ENCODE measurements around the gene UFC1. TPM values are rescaled to one million over a fixed set of nuclear protein-coding genes. Genes with fewer than 3 reads are reported as not detected.
A peak's percentile ranks its signal among the peaks of the same experiment; 100 is the strongest.

Gene UFC1
- total RNA-seq, 1 experiment from 2014 or later: 66.4 TPM

DNA sequence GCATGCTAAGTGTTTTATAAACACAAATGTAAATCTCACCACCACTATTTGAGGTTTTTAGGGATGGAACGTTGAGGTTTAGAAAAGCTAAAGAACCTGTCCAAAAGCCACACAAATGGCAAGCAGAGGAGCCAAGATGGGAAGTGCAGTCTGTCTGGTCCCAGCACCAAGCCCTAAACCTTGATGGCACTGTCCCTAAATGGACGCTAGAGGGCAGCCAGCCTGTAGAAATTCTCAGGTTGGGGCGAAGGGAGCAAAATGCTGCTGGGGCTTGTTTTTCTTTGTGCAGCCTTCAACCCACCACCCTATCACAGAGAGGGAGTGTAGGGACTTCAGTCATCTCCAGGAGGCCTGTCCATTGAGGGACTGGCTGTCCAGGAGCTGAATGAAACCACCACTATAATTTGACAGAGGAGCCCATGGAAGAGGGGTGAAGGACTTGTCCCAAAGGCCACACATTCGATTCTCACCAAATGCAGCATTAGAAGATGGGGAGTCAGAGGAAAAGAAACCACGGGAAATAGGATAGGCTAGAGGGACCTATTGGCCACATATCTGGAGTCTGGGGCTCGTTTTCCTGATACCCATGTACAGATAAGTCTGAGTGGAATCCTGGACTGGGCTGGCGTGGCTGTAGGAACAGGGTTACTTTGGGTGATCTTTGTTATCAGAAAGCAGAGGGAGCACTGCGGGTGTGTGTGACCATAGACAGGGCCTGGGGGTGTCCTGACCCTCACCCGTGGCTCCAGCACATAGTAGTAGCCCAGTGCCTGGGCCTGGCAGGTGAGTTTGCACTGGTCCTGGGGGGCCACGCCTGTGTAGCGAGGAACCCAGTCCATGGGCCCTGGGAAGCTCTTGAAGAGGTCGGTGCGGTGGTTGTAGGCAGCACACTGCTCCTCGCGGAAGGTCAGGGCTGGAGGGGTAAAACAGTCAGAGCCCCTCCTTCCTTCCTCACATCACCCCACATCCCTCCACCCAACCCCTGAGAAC is 39.0 kb downstream of the UFC1 start:
- peak; percentile 79 for DNase-seq (ENCODE audit: low spot score)

DNA sequence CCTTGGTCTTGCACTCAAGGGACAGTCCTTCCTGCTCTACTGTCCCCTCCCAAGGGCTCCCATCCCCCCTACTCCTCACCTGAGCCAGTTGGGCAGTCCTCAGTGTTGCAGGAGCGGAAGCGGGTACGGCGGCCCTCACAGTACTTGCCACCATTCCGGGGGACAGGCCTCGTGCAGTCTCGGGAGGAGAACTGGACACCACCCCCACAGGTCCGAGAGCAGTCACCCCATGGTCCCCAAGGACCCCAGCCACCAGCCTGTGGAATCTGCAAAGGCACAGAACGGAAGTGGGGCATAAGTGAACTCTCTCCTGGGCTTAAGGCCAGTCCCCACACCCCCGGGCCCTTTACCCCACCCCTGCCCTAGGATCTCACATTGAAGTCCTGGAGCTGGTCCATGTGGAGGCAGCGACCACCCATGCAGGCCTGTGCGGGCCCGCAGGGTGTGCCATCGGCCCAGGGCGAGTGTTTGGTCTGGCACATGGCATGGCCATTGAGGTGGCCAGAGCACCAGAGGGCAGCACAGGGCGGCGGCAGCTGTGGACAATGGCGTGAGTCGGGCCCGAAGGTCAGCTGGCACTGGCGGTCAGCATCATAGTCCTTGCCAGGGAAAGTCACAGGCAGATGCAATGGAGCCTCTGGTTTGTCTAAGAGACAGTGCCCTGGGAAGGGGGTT is 39.9 kb downstream of the UFC1 start:
- DNase-seq (ENCODE audit: low spot score): no peak

DNA sequence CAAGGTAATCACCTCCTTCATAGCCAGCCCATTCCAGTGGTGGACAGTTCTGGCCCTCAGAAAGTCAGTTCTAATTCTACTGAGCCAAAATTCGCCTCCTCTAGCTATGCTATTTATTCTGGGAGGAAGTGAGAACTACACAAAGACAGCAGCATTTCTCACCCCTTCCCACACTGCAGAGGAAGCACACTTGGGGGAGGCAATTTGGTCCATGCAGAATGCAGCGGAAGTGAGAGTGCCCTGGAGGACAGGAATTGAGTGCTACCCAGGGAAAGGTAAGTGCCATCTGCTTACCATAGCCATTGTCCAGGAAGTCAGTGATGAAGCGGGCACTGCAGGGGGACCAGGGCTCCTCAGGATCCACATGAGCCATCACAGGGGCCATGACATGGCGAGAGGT is 41.4 kb downstream of the UFC1 start:
- no peak for DNase-seq (ENCODE audit: low spot score)

DNA sequence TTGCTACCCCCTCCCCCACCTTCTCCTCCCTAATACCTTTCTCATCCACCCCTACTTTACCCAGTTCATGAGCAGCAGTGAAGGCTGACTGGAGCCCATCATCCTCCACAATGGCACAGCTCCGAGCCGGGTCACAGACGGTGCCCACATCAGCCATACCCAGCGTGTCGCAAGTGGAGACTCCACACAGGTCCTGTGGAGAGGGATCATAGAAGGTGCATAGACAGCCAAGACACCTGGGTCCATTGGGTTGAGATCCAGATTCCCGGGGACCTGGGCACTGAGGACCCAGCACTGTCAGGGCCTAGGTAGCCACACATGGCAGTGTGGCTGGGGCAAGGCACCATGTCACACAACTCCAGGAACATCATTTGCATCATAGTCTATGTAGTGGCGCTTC is 42.3 kb downstream of the UFC1 start:
- no peak for DNase-seq (ENCODE audit: low spot score)

DNA sequence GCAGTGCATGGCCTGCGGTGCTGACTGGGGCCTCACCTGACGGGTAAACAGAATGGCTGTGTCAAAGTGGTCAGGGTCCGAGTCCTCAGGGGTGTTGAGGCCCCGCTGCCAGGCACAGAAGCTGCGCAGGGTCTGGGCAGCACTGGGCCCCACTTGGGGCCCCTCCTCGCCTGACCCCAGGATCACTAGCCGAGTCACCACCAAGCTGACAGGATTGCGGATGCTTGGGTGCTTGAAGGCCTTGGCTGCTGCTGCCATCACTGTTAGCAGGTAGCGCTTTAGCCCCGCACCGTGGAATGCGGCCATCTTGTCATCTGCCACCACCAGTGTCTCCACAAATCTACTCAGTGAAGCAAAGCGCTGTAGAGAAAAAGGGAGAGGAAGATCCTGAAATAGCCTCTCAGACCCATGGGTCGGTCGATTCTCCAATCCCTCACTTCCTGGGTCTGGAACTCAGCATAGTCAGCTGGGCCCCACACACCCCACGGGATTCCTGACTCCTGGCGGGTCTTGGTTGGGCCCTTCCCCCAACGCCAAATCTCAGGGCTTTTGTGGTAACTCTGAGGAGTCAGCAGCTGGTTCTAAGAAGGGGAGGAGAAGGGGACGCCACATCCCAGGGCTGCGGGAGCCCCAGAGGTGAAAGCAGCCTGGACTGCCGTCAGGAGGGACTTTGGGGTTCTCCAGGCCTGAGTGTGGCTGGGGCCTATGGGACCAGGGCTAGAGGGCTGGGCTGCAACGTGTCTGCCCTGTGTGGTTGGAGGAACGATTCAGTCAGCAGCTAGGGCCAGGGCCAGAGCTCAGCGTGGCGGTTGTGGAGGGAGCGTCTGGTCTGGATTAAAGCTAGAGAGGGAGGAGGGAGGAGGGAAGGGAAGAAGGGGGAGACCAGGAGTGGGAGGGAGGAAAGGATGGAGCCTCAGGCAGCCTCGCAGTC is 43.0 kb downstream of the UFC1 start:
- DNase-seq (ENCODE audit: low spot score): no peak

DNA sequence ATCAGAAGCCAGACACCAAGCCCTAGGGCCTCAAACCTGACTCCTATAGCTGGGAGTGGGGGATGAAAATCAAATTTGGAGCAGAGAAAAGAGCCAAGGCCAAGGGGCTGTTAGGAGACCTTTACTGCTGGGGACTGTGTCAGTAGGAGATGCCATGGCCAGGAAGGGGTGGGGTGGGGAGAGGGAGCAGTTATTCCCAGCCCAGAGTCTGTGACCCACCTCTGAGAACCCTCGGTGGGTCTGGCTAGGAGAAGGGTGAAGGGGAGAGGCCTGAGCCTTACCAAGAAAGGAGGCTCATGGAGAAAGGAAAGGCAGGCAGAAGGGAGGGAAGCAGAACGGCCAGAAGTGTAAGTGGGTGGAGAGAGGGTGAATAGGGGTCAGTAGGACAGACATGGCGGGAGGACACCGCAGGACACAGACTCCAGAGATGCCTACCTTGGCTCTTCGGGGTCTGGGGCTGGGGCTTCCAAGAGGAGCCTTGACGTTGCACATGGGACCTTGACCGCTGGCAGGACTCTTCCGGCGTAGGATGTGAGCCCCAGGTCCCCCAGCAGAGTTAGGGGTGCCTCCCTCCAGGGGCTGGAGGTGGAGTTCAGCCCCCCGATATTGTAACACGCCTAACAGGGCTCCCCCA is 43.9 kb downstream of the UFC1 start:
- no peak for DNase-seq (ENCODE audit: low spot score)

DNA sequence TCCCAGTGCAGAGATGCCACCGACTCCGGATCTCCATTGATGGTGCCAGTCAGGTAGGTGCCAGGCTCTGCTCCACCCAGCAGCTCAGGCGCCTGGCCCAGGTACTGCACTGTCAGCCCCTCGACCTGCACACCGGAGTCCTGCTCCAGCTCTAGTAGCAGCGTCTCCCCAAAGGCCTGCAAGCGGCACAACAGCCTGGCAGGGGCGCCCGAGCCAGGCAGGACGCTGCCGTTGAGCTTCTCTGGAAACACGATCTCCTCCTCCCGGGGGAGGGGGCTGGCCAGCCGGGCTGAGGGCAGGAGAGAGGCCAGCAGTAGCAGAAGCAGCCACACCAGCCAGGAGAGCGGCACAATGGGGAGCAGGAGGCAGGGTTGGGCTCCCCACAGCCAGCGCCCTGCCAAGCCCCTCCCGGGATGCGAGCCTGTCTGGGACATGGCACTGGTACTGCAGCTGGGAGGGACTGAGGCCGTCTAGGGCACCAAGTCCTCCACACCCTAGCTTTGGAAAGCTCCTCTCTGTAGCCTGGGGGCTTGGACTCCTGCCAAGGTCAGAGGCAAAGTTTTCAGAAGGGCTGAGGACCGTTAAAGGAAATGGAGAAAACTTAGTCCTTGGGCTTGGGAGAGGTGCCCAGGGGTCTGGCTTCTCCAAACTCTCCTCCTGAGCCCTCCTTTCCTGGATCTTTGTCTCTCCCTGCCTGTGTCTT is 44.6 kb downstream of the UFC1 start:
- DNase-seq (ENCODE audit: low spot score): no peak

DNA sequence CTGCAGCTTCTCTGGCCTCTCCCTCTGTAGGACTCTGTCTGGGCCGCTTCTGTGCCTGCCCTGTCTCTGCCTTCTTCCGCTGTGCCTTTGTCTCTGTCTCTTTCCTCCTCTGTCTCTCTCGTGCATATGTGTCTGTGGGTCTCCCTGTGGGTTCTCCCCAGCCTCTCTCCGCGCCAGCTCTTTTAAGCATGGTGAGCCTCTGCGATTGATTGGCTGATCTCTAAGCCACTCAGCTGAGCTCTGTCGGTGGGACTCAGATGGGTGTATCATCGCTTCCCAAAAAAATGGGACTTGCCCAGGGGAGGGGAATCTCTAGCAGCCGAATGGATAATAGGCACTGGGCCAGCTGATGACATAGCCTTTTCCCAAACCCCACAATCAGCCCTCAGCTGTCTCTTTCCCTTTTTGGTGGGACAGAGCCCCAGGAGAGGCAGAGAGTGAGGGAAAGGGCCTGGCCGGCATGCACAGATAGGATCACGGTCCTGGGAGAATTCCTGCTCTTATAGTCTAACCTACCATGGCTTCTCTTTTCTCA is 45.2 kb downstream of the UFC1 start, which contains the start of gene ADAMTS4:
Gene ADAMTS4, minus strand, starts transcription at position 158 of the 535 bp plus-strand sequence. CDS start 427 bp downstream, outside the sequence.
- DNase-seq (ENCODE audit: low spot score): no peak

DNA sequence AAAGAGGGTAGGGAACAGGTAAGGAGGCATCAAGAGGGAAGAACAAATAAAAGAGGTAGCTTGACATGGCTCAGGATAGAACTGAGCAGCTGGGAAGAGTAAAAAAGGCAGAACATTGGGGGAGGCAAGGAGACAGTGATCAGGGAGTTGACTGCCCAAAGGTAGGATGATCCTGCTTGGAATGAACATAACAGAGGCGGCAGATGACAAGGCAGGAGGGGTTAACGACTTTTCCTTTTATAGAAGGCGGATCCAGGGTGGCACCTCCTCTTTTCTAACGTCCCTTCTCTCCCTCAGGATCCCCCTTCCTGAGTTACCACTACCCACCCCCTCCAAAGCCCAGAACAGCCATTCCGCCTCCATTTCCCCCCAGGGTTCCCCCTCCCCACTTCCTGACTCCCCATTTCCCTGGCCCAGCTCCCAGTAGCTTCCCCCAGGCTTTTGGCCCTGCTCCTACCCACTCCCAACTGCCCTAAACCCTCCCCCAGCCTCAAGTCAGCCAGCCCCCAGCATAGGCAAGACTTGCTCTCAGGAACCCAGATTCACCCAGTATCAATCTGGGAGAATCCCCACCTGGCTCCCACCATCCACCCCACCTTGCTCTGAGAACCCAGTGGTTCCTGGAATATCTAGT is 45.8 kb downstream of the UFC1 start:
- DNase-seq (ENCODE audit: low spot score): no peak

DNA sequence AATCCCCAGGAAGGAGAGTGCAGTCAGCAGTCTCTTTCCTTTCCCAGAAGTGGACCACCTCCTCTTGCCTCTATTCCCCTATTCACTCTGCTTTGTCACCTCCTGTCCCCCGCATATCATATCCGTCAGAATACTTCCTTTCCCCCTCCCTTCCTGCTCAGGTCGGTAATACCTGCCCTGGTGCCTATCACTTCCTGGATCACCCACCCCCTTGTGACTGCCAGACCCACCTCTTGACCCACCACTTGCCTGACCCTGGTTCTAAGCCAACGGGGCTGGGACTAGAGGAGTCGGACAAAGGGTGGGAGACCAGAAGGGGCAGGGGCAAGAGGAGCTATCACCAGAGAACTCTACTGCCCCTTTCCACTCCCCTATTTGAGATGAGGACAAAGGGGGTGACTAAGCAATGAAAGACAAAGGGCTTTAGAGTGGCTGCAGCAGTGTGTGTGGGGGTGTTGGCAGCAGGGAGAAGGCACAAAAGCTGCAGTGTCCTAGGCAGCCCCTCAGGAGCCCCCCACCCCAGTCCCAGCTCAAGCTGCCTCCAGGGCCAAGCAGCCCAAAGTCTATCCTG is 46.7 kb downstream of the UFC1 start:
- no peak for DNase-seq (ENCODE audit: low spot score)

DNA sequence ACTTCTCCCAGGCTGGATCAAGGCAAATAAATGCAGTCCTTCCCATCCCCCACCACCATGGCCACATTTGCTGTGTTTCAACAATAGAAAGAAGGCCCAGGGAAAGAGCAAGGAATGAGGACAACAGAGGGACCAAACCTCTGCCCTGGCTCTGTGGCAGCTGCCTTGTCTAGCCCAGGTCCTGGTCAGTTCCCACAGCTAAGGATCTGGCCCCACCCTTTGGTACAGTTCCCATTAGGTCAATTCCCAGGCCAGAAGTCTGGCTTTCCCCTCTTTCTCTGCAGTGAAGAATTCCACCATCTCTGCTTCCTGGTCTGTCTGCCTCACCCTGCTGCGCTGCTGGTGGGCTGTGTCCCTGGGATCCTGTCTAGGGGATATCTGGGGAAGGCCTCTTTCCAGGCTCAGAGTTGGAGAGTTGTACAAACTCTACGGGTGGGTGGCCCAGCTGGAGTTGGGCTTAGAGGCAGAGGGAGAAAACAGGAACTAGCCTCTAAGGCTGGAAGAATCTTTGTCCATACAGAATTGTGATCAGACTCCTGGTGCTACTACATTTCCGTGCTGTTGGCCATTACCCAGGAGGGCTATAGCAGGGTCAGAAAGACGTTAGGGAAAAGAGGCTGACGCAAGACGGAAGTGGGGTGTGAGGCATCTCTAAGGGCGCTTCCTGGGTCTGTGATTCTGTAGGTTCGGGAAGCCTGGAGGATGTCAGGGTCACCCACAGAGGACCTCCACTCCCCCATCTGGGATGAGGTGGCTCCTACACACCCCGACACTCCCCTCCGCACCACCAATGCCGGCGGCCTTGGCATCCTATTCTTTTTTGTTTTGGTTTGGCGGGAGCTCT is 47.4 kb downstream of the UFC1 start:
- DNase-seq (ENCODE audit: low spot score): no peak

DNA sequence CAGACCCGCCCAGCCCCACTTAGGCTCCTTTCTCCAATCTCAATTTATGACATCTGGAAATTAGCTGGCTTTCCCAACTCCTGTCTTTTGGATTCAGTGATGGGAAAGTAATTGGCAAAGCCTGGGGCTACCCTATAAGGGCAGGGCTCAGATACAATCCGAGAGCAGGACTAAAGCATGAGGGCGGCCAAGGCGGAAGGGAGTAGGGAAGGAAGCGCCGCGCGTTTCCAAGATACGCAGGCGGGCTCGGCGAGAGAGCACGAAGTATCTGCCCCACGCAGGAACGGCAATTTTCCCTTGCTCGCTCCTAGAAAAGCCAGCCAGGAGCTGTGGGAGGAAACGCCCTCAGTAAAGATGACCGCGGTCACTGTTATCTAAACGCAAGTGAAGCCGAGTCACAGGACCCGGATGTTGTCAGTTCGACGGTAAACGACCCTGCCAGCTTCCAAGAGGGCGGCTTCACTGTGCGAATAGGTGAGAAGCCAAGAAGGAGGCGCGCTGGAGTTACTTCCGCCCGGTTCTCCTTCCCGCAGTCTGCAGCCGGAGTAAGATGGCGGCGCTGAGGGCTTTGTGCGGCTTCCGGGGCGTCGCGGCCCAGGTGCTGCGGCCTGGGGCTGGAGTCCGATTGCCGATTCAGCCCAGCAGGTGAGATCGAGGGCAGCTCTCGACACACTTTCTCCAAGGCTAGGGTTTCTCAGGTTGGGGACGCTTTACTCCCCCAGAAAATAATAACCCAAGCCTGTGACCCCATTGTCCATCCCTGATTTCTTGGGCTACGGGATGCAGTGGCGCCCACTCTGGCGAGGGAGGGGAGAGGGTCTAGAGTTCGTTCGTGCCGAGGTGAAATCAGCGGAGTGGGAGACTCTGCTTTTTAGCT is 48.3 kb downstream of the UFC1 start, which contains the start of gene NDUFS2:
Gene NDUFS2, plus strand, starts transcription at position 532 of the 877 bp plus-strand sequence. Its CDS starts 19 bp downstream, at position 551.
- DNase-seq (ENCODE audit: low spot score): peak; percentile 98

DNA sequence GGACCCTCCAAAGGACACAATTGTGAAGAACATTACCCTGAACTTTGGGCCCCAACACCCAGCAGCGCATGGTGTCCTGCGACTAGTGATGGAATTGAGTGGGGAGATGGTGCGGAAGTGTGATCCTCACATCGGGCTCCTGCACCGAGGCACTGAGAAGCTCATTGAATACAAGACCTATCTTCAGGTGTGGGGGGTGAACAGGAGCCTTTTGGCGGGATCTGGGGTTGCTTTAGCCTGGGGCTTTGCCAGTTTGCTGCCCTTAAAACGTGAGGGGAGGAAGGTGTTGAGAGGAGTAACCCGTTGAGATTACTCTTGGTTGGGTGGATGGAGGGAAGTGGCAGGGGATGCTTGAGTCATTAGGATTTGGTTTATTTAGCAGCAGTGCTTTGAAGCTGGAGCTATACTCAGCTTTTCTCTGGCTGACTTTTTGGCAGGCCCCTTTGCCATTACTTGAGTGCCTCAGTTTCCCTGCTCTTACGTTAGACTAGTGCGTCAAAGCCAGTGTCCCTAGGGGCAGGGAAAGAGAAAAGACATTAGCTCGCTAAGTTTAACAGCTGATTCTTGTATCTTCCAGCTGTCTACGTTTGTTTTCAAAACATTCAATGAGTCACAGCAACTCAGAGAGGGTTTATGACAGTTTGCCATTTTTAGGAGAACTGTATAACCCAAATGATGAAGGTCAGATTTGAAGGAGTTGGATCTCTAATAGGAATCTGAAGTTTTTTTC is 52.8 kb downstream of the UFC1 start:
- DNase-seq (ENCODE audit: low spot score): no peak

DNA sequence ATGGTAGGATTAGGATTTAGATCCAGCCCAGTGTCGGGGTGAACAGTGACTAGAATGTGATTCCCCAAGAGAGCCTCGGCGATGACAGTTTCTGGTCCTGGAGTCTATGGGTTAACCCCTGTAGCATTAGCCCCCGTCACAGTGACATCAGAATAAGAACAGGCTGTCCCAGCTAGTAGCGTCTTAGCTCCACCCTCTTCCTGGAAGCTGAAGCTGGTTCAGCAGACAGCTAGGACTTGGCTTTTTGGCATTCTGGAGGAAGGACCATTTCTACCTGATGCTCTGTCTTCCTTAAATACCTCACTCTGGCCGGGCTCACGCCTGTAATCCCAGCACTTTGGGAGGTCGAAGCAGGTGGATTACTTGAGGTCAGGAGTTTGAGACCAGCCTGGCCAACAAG is 53.4 kb downstream of the UFC1 start:
- DNase-seq (ENCODE audit: low spot score): no peak
